Thoracic aorta (tissue), 2 donors: ENCODE measurements around the gene POU3F1. TPM values are rescaled to one million over a fixed set of nuclear protein-coding genes. Genes with fewer than 3 reads are reported as not detected.

ENCODE experiments used
- ATAC-seq: fragments of 150-250 bp; one replicate; pipeline ENCODE4 v1.8.0; 2017; ENCODE audit warnings: low read depth; ENCODE audit not compliant: insufficient number of reproducible peaks, low FRiP score
- DNase-seq: peaks from one replicate; pipeline ENCODE4 v3.0.0-alpha.2; 2020; ENCODE audit warnings: low spot score
- H3K27ac ChIP-seq, 2 donors: fragments of 200-600 bp; sonication (generic); 1 replicate in 1 of 2; 2 replicates in 1 of 2; pipeline ENCODE4 v1.5.1; 2016; ENCODE audit warnings: mild to moderate bottlenecking in 2 of 2, moderate library complexity in 2 of 2
- H3K27me3 ChIP-seq: fragments of 200-600 bp; sonication (generic); replicated peaks from 2 replicates; pipeline ENCODE4 v1.6.0; 2016; ENCODE audit warnings: mild to moderate bottlenecking; ENCODE audit not compliant: insufficient read depth
- H3K36me3 ChIP-seq: fragments of 200-600 bp; sonication (generic); one replicate; pipeline ENCODE4 v1.5.1; 2016
- H3K4me1 ChIP-seq, 2 donors: fragments of 200-600 bp; sonication (generic); 1 replicate in 1 of 2; 2 replicates in 1 of 2; pipeline versions ENCODE4 v1.5.1 to v1.6.0; 2016; ENCODE audit warnings: low read depth in 2 of 2, mild to moderate bottlenecking in 1 of 2; ENCODE audit not compliant: control insufficient read depth in 1 of 2
- H3K4me3 ChIP-seq: fragments of 200-600 bp; sonication (generic); 2 replicates; pipeline ENCODE4 v1.5.1; 2016; ENCODE audit warnings: mild to moderate bottlenecking
- H3K9me3 ChIP-seq: fragments of 200-600 bp; sonication (generic); 2 replicates; pipeline ENCODE4 v1.5.1; 2016
- CTCF ChIP-seq: fragments of 200-600 bp; sonication (generic); IDR thresholded peaks from one replicate; pipeline ENCODE4 v1.5.1; 2019; ENCODE audit warnings: antibody characterized with exemption
- total RNA-seq, 2 donors: library from RNA; depleted of rRNA; stranded (reverse); fragments of >200 nt; gene quantifications; one replicate each; pipeline versions ENCODE4 v1.1.0 to v1.2.3, GENCODE V29; 2016

Gene POU3F1
- total RNA-seq, 2 donors from 2014 or later, result not detected

- Histone ChIP-seq H3K27ac (peak overlapping the region; percentile 96 to 97), H3K36me3 (peaks cover 7% of the 10 kb centered on the region), H3K9me3 (no peaks in the 10 kb centered on the region), H3K4me3 (peak overlapping the region; percentile 51), H3K27me3 (no peaks in the 10 kb centered on the region), H3K4me1 (peaks cover 60 to 84% of the 10 kb centered on the region in 2 donors)
- ATAC-seq, result no peak
- DNase-seq, result no peak
- no peak for TF ChIP-seq CTCF
These were observed 46.4 kb downstream of the POU3F1 start for GRCh38 chr1:38000233-38000528.

GRCh38 chr1:37999430-38000232 is 47.0 kb downstream of the POU3F1 start:
- DNase-seq, result no peak
- peaks cover 7% of the 10 kb centered on the region for H3K36me3 ChIP-seq
- H3K9me3 ChIP-seq, result no peaks in the 10 kb centered on the region
- H3K27ac ChIP-seq, result peak overlapping the region; percentile 96 to 97
- H3K4me3 ChIP-seq, result peak overlapping the region; percentile 51
- no peak for ATAC-seq
- H3K4me1 ChIP-seq, result peaks cover 65 to 87% of the 10 kb centered on the region in 2 donors
- no peak for TF ChIP-seq CTCF
- H3K27me3 ChIP-seq, result no peaks in the 10 kb centered on the region

GRCh38 chr1:37998913-37999429 is 47.6 kb downstream of the POU3F1 start:
- peaks cover 7% of the 10 kb centered on the region for H3K36me3 ChIP-seq
- no peaks in the 10 kb centered on the region for H3K27me3 ChIP-seq
- DNase-seq (no peak), ATAC-seq (no peak)
- peak overlapping the region; percentile 51 for H3K4me3 ChIP-seq
- no peak for TF ChIP-seq CTCF
- peaks cover 64 to 81% of the 10 kb centered on the region in 2 donors for H3K4me1 ChIP-seq
- H3K27ac ChIP-seq, result peak overlapping the region; percentile 96 to 97
- no peaks in the 10 kb centered on the region for H3K9me3 ChIP-seq

DNA sequence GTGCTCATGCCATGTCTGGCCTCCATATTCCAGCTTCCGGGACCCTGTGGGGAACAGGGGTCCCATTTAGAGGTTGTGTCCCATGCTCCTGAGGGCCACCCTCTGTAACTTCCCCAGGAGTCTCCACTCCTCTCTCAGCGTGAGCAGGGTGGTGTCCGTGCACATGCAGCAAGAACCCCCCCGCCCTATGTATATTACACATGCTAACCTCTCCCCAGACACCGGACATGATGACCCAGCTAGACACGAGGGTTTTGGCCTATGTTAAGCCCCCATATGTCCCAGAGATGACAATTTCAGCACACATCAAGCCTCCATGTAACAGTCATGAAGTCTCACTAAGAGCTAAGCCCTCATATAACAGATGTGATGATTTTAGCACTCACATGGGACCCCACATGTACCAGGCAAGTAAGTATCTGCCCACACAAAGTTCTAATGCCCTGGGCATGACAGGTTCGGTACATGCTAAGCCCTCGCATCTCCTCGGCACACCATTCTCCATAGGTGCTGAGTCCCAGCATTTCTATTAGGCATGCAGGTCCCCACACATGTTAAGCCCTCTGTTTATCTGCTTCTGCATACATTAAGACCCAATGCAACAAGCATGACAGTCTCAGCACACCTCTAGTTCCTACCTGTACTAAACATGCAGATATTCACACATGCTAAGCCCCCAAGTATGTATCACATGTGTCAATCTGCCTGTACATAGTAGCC is 48.3 kb downstream of the POU3F1 start:
- peaks cover 57 to 74% of the 10 kb centered on the region in 2 donors for H3K4me1 ChIP-seq
- H3K9me3 ChIP-seq, result no peaks in the 10 kb centered on the region
- H3K27me3 ChIP-seq, result no peaks in the 10 kb centered on the region
- H3K27ac ChIP-seq, result peak overlapping the region; percentile 96 to 97
- no peak for TF ChIP-seq CTCF
- DNase-seq (no peak), ATAC-seq (no peak)
- peaks cover 7% of the 10 kb centered on the region for H3K36me3 ChIP-seq
- no peak overlapping the region for H3K4me3 ChIP-seq
